A549 treated with dexamethasone at 1 μM for 4 hours (cell line): Measurements from ENCODE around the gene ASMTL. TPM values are rescaled to one million over a fixed set of nuclear protein-coding genes. Genes with fewer than 3 reads are reported as not detected.

ENCODE experiments used
- total RNA-seq: library from RNA; stranded (reverse); fragments of 200-300 nt; extraction: Qiagen RNA extraction; gene quantifications from 5 replicates; pipeline ENCODE4 v1.2.3, GENCODE V29; 2022

Gene ASMTL, protein sequence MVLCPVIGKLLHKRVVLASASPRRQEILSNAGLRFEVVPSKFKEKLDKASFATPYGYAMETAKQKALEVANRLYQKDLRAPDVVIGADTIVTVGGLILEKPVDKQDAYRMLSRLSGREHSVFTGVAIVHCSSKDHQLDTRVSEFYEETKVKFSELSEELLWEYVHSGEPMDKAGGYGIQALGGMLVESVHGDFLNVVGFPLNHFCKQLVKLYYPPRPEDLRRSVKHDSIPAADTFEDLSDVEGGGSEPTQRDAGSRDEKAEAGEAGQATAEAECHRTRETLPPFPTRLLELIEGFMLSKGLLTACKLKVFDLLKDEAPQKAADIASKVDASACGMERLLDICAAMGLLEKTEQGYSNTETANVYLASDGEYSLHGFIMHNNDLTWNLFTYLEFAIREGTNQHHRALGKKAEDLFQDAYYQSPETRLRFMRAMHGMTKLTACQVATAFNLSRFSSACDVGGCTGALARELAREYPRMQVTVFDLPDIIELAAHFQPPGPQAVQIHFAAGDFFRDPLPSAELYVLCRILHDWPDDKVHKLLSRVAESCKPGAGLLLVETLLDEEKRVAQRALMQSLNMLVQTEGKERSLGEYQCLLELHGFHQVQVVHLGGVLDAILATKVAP
- total RNA-seq, result 17.7 to 19.5 TPM (median 18.5 TPM) in 5 replicates

DNA sequence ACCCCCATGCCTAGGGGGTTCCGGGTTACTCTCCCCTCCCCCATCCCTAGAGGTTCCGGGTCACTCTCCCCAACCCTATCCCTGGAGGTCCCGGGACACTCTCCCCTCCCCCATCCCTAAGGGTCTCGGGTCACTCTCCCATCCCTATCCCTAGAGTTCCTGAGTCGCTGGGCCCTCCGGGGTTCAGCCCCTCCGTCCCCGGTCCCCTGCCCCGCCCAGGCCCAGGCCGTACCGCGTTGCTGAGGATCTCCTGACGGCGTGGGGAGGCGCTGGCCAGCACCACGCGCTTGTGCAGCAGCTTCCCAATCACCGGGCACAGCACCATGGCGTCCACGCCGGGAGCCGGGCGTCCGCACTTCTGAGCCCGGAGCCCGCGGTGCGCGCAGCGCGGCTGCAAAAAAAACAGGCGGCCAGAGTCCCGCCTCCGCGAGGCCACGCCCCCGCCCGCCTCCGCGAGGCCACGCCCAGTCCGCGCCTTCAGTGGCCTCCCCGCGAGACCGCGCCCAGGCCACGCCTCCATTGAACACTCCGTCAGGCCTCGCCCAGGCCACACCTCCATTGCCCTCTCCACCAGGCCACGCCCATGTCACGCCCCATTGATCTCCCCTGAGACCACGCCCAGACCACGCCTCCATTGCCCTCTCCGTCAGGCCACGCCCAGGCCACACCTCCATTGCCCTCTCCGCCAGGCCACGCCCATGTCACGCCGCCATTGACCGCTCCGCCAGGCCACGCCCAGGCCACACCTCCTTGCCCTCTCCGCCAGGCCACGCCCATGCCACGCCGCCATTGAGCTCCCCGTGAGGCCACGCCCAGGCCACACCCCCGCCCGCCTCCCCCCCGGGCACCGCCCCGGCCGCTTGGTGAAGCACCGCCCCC, at the start of gene ASMTL:
Gene ASMTL, minus strand, starts transcription at position 394 of the 879 bp plus-strand sequence. Its CDS starts 69 bp downstream, at position 325.

DNA sequence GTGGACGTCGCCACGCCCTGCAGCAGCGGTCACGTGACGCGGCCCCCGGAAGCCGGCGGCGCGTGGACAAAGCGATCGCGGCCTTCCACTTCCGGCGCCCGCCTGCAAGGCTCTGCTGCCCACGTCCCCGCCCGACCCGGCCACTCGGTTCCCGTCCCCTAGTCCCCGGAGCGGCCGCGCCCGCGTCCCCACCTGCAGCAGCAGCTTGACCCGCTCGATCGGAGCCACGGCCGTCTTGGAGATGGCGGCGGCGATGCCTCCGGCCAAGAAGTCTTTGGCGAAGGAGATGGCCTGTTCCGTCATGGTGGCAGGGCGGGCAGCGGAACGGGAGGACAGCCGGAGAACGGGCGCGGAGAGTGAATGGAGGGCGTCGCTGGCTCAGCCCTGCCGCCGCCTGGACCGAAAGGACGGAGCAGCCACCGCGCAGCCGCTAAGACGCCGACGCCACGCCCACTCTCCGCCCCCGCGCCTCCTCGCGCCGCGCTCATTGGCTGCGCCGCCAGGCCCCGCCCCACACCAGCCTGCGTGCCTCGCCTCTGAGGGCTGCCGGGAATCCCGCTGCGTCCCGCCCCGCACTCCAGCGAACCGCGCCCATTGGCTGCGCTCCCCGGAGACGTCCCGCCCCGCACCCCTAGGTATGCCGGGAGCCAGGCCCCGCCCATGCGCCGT, 60.9 kb downstream of the ASMTL start, which contains the start of gene SLC25A6:
Gene SLC25A6, minus strand, starts transcription at position 407 of the 669 bp plus-strand sequence. Its CDS starts 104 bp downstream, at position 303.

Other genes starting within 250 kb of the ASMTL start
- 0.66 to 1.1 TPM (median 0.87 TPM) in 5 replicates for gene CRLF2, start 240.3 kb downstream of the ASMTL start, total RNA-seq
- gene CSF2RA, start 184.1 kb downstream of the ASMTL start, total RNA-seq, result 2.1 to 4.8 TPM (median 2.9 TPM) in 5 replicates
- gene IL3RA, start 116.1 kb downstream of the ASMTL start, total RNA-seq, result 0.09 to 0.44 TPM (median 0.20 TPM) in 5 replicates
- 410 to 487 TPM (median 451 TPM) in 5 replicates for gene SLC25A6, start 60.8 kb downstream of the ASMTL start, total RNA-seq
- gene P2RY8, start 84.3 kb upstream of the ASMTL start, total RNA-seq, result 0.05 to 0.13 TPM (median 0.05 TPM) in 3 of 5 replicates, not detected in the others
- 25.5 to 40.5 TPM (median 37.7 TPM) in 5 replicates for gene AKAP17A, start 138.7 kb upstream of the ASMTL start, total RNA-seq
- gene ASMT, start 162.2 kb upstream of the ASMTL start, total RNA-seq, result 0.15 to 0.48 TPM (median 0.19 TPM) in 5 replicates